Adrenal gland (tissue), 12 donors: Measurements from ENCODE around the gene SLC30A2. TPM values are rescaled to one million over a fixed set of nuclear protein-coding genes. Genes with fewer than 3 reads are reported as not detected.

Source experiments
- DNase-seq, 7 donors: peaks; one replicate each; pipeline ENCODE4 v3.0.0-alpha.2; 2019 to 2020
- H3K27ac ChIP-seq, 5 donors: fragments of 200-600 bp; sonication (generic) in 4 of 5; 1 replicate in 3 of 5; 2 replicates in 2 of 5; pipeline versions ENCODE4 v1.5.1 to v1.8.0; 2016 to 2020; ENCODE audit warnings: mild to moderate bottlenecking in 1 of 5
- H3K27me3 ChIP-seq: fragments of 200-600 bp; 2 replicates; pipeline ENCODE4 v1.8.0; 2021
- H3K36me3 ChIP-seq, 2 donors: fragments of 200-600 bp; replicated peaks in 1 of 2; 1 replicate in 1 of 2; 2 replicates in 1 of 2; pipeline versions ENCODE4 v1.5.1 to v1.8.0; 2018 to 2022
- H3K4me1 ChIP-seq, 2 donors: fragments of 200-600 bp; replicated peaks in 1 of 2; 1 replicate in 1 of 2; 2 replicates in 1 of 2; pipeline versions ENCODE4 v1.5.1 to v1.8.0; 2018 to 2021
- H3K4me3 ChIP-seq, 4 donors: fragments of 200-600 bp; sonication (generic) in 3 of 4; one replicate each; pipeline ENCODE4 v1.5.1; 2016 to 2018
- H3K9me3 ChIP-seq, 3 donors: fragments of 200-600 bp; sonication (generic) in 1 of 3; replicated peaks in 1 of 3; 1 replicate in 2 of 3; 2 replicates in 1 of 3; pipeline versions ENCODE4 v1.5.1 to v1.8.0; 2016 to 2021
- CTCF ChIP-seq, 6 experiments: fragments of 450-650 bp in 4 of 6; fragments of 200-600 bp in 2 of 6; sonication (generic) in 1 of 6; IDR thresholded peaks; 1 replicate in 5 of 6; 2 replicates in 1 of 6; pipeline versions ENCODE4 v1.5.1 to v1.8.0; 2016 to 2021; ENCODE audit warnings: antibody characterized with exemption in 6 of 6, mild to moderate bottlenecking in 2 of 6, moderate library complexity in 1 of 6
- POLR2A ChIP-seq, 2 donors: fragments of 450-650 bp; IDR thresholded peaks; one replicate each; pipeline ENCODE4 v1.6.1; 2017; ENCODE audit warnings: antibody characterized with exemption in 2 of 2, mild to moderate bottlenecking in 2 of 2, moderate library complexity in 1 of 2
- WGBS, 4 donors: extraction: QIAGEN DNeasy Blood & Tissue Kit in 2 of 4; methylation state at CpG; one replicate each; pipeline versions ENCODE4 v1.1.5 to v1.1.7; 2013 to 2017; 5-methylcytosine and 5-hydroxymethylcytosine counted together
- intact Hi-C, 2 donors: fragments of 100-400 bp; cut with DNase I; formaldehyde crosslinking; loops; one replicate each; pipeline versions ENCODE4 v1.14.1 to v1.15.0; 2022 to 2023
- polyA plus RNA-seq, 3 donors: library from polyadenylated mRNA; stranded (reverse); fragments of 200-250 nt in 2 of 3; fragments of 350-450 nt in 1 of 3; fragmentation: Illumina TruSeq in 1 of 3; extraction: RNeasy Lipid Tissue Mini Kit (QIAGEN cat#74804) in 1 of 3; gene quantifications; one replicate each; pipeline ENCODE4 v1.2.3, GENCODE V29; 2013 to 2014
- total RNA-seq, 9 donors: library from RNA; depleted of rRNA in 4 of 9; stranded (reverse); fragments of >200 nt in 4 of 9; fragments of 120-200 nt in 1 of 9; fragmentation: NEBNext Ultra II Directional in 1 of 9; extraction: Animal tissue kit (Norgen Biotek cat#: 25700) in 1 of 9; gene quantifications; one replicate each; pipeline versions ENCODE4 v1.1.0 to v1.2.4, GENCODE V29; 2013 to 2023
- donor health status: healthy with polysubstance abuse.
- donor health status: Bipolar disorder and iron deficiency.
- donor health status: DM: yes; HTN: yes; CAD: no.
- donor health status: DM: no; HTN: no; CAD: no.
- donor health status: DM: no; HTN: no; CAD: no.
- donor health status: DM: yes; HTN: yes; CAD: no.

Gene SLC30A2
- total and polyA plus RNA-seq, 12 donors = 0.06 to 4.8 (median 0.47) TPM

- no peaks in the 10 kb centered on the region for H3K36me3 ChIP-seq
- TF ChIP-seq POLR2A (IDR thresholded peaks at IDR 0.05) = no peak
- no peak for TF ChIP-seq CTCF (IDR thresholded peaks at IDR 0.05)
- no peaks in the 10 kb centered on the region for H3K4me1 ChIP-seq
- no peak overlapping the region for H3K27ac ChIP-seq
- H3K9me3 ChIP-seq = no peaks in the 10 kb centered on the region
- intact Hi-C loops = no loop called here
- H3K4me3 ChIP-seq = no peak overlapping the region
- peaks cover 32% of the 10 kb centered on the region for H3K27me3 ChIP-seq
- DNase-seq = no peak
- WGBS, 4 donors = 67 to 88% (median 77%) methylated on average over 1 of the region's 1 CpG
Measured at GRCh38 chr1:26069941-26070295, 24.0 kb upstream of the SLC30A2 start.

GRCh38 chr1:26067432-26067911 lies 21.6 kb upstream of the SLC30A2 start, which contains the start of gene TRIM63:
Gene TRIM63, minus strand, starts transcription at chr1:26067630. Its CDS starts 136 bp downstream, at chr1:26067494.
- no peak for TF ChIP-seq POLR2A (IDR thresholded peaks at IDR 0.05)
- TF ChIP-seq CTCF (IDR thresholded peaks at IDR 0.05) = no peak
- 61 to 75% (median 69%) methylated on average over 6 to 9 of the region's 9 CpGs for WGBS, 4 donors

GRCh38 chr1:26066857-26067256 lies 20.9 kb upstream of the SLC30A2 start:
- intact Hi-C loops = no loop called here
- H3K4me3 ChIP-seq = no peak overlapping the region
- DNase-seq = no peak
- no peaks in the 10 kb centered on the region for H3K4me1 ChIP-seq
- peaks cover 19% of the 10 kb centered on the region for H3K27me3 ChIP-seq
- H3K9me3 ChIP-seq = no peaks in the 10 kb centered on the region
- no peak overlapping the region for H3K27ac ChIP-seq
- no peak for TF ChIP-seq CTCF (IDR thresholded peaks at IDR 0.05)
- TF ChIP-seq POLR2A (IDR thresholded peaks at IDR 0.05) = no peak
- 73 to 86% (median 81%) methylated on average over 2 to 4 of the region's 4 CpGs for WGBS, 4 donors
- no peaks in the 10 kb centered on the region for H3K36me3 ChIP-seq

More at GRCh38 chr1:26067432-26067911, 21.6 kb upstream of the SLC30A2 start, which contains the start of gene TRIM63:
- intact Hi-C loops = no loop called here
- Histone ChIP-seq H3K27ac (no peak within 1 kb of the TSS), H3K36me3 (no peaks in the 10 kb centered on the region), H3K9me3 (no peaks in the 10 kb centered on the region), H3K27me3 (peaks cover 24% of the 10 kb centered on the region), H3K4me1 (no peaks in the 10 kb centered on the region), H3K4me3 (no peak within 1 kb of the TSS)
- no peak for DNase-seq

GRCh38 chr1:26066160-26066559 lies 20.2 kb upstream of the SLC30A2 start:
- no peaks in the 10 kb centered on the region for H3K4me1 ChIP-seq
- no peaks in the 10 kb centered on the region for H3K9me3 ChIP-seq
- H3K27me3 ChIP-seq = peaks cover 13% of the 10 kb centered on the region
- WGBS, 4 donors = 84 to 95% (median 89%) methylated on average over 13 to 15 of the region's 15 CpGs
- no peak for DNase-seq
- H3K27ac ChIP-seq = no peak overlapping the region
- H3K36me3 ChIP-seq = no peaks in the 10 kb centered on the region
- no peak overlapping the region for H3K4me3 ChIP-seq
- intact Hi-C loops = no loop called here
- no peak for TF ChIP-seq POLR2A (IDR thresholded peaks at IDR 0.05)
- TF ChIP-seq CTCF (IDR thresholded peaks at IDR 0.05) = no peak
